ENCODE results near the gene TRIM67. TPM values are rescaled to one million over a fixed set of nuclear protein-coding genes. Genes with fewer than 3 reads are reported as not detected.

The TRIM67 gene
- total and polyA plus RNA-seq, 9 of the 15 experiments (the other 6 are each of a cell fraction or from before 2014, with no cell fraction given) = 0.04 to 0.60 (median 0.31) TPM

GRCh38 chr1:231220801-231221200 lies 58.9 kb downstream of the TRIM67 start:
- Histone ChIP-seq H3K4me3 (no peak overlapping the region), H3K4me1 (replicated peaks in 1 of 2; ENCODE audit: control insufficient read depth in 2 of 2, insufficient read depth in 2 of 2, low read length in 2 of 2) (no peaks in the 10 kb centered on the region; a peak in 1 of 5 replicates), H2AFZ (ENCODE audit: low read depth, low read length) (no peak overlapping the region), H3K27ac (ENCODE audit: extremely low read depth, low read depth, low read length) (no peak overlapping the region), H4K20me1 (replicated peaks; ENCODE audit: control insufficient read depth, insufficient read depth, low read length) (no peaks in the 10 kb centered on the region), H3K79me2 (ENCODE audit: control insufficient read depth, insufficient read depth, low read length) (no peaks in the 10 kb centered on the region), H3K27me3 (ENCODE audit: control insufficient read depth in 2 of 2, insufficient read depth in 2 of 2, low read length in 2 of 2) (peaks cover 25 to 31% of the 10 kb centered on the region in 2 experiments), H3K36me3 (ENCODE audit: control insufficient read depth, insufficient read depth, low read length) (peaks cover 29% of the 10 kb centered on the region), H3K9me3 (replicated peaks; ENCODE audit: control insufficient read depth, insufficient read depth, low read depth, low read length) (no peaks in the 10 kb centered on the region), H3K9me1 (ENCODE audit: control insufficient read depth, insufficient read depth, low read length) (no peaks in the 10 kb centered on the region), H3K4me2 (ENCODE audit: insufficient read depth, low read length) (no peak overlapping the region), H3K9ac (ENCODE audit: insufficient read depth in 1 of 2, low read depth in 2 of 2, low read length in 2 of 2) (no peak overlapping the region)
- in situ Hi-C loops (cut with MboI) (no loop called here), intact Hi-C loops (cut with micrococcal nuclease) (no loop called here)
- DNase-seq (ENCODE audit: extremely low read depth in 1 of 4, low spot score in 3 of 4) (no peak), FAIRE-seq (no peak), ATAC-seq (no peak)
- CTCF ChIA-PET (ENCODE audit: low intra/inter-chr PET ratio) = no interaction called here
- POLR2A ChIA-PET = interaction anchor here (0.6 to 0.8 kb wide), 4 partner anchors 9 to 29 kb away, joined by 3 to 5 read pairs (median 3); no protein-coding TSS in a partner anchor
- no TSS peak for BruUV-seq (replicated peaks)
- no peak for TF ChIP-seq AFF1 (IDR thresholded peaks at IDR 0.05; ENCODE audit: low read depth in 1 of 2, partially characterized antibody in 2 of 2)
- no peak for TF ChIP-seq TFAP4 (CRISPR knock-in tag; IDR thresholded peaks at IDR 0.05; ENCODE audit: borderline replicate concordance)
- TF ChIP-seq KLF10 (CRISPR knock-in tag; IDR thresholded peaks at IDR 0.05) = no peak
- TF ChIP-seq ILF3 (IDR thresholded peaks at IDR 0.05; ENCODE audit: borderline replicate concordance) = no peak
- TF ChIP-seq ZNF431 (CRISPR knock-in tag; IDR thresholded peaks at IDR 0.05) = no peak
- TF ChIP-seq ZFP36 (IDR thresholded peaks at IDR 0.05; ENCODE audit: low read depth, low read length, partially characterized antibody) = no peak
- no peak for TF ChIP-seq TARDBP (IDR thresholded peaks at IDR 0.05)
- no peak for TF ChIP-seq ZNF668 (CRISPR knock-in tag; IDR thresholded peaks at IDR 0.05)
- TF ChIP-seq ELF1 (tag; IDR thresholded peaks at IDR 0.05) = no peak
- no peak for TF ChIP-seq NR4A1 (CRISPR knock-in tag; IDR thresholded peaks at IDR 0.05)
- TF ChIP-seq NR4A1 (tag; IDR thresholded peaks at IDR 0.05) = no peak
- 72% methylated on average over 11 of the region's 11 CpGs for WGBS (ENCODE audit: insufficient coverage, low coverage, missing lambda C conversion rate)

Measured in K562 (cell line).